Neuronal stem cell (in vitro differentiated cells): Measurements from ENCODE around the gene CTU2.
A peak's percentile ranks its signal among the peaks of the same experiment; 100 is the strongest.

Experiments
- DNase-seq: peaks from one replicate; pipeline ENCODE4 v3.0.0-alpha.2; 2013; ENCODE audit warnings: low spot score
- H2AFZ ChIP-seq: one replicate; pipeline ENCODE4 v1.6.1; 2013; ENCODE audit warnings: mild to moderate bottlenecking, low read length, inconsistent platforms
- H2AK5ac ChIP-seq: 2 replicates; pipeline ENCODE4 v1.6.1; 2013; ENCODE audit warnings: low read depth, mild to moderate bottlenecking, inconsistent platforms, low read length, moderate library complexity, mixed read lengths
- H2BK120ac ChIP-seq: 2 replicates; pipeline ENCODE4 v1.6.1; 2013; ENCODE audit warnings: low read depth, mild to moderate bottlenecking, inconsistent platforms, low read length, moderate library complexity, mixed read lengths
- H2BK12ac ChIP-seq: one replicate; pipeline ENCODE4 v1.6.1; 2013; ENCODE audit warnings: low read length, inconsistent platforms
- H2BK15ac ChIP-seq: 2 replicates; pipeline ENCODE4 v1.6.1; 2013; ENCODE audit warnings: mild to moderate bottlenecking, low read length, inconsistent platforms, mixed read lengths
- H2BK5ac ChIP-seq: one replicate; pipeline ENCODE4 v1.6.1; 2013; ENCODE audit warnings: inconsistent platforms, mild to moderate bottlenecking, low read length, moderate library complexity
- H3K14ac ChIP-seq: one replicate; pipeline ENCODE4 v1.6.1; 2013; ENCODE audit warnings: low read length, inconsistent platforms
- H3K18ac ChIP-seq: 2 replicates; pipeline ENCODE4 v1.6.1; 2013; ENCODE audit warnings: low read length, inconsistent platforms
- H3K23ac ChIP-seq: 2 replicates; pipeline ENCODE4 v1.6.1; 2013; ENCODE audit warnings: low read depth, mild to moderate bottlenecking, mixed read lengths, low read length, inconsistent platforms; ENCODE audit not compliant: poor library complexity
- H3K27ac ChIP-seq: replicated peaks from 3 replicates; pipeline ENCODE4 v1.5.1; 2013; ENCODE audit warnings: low read length, inconsistent platforms
- H3K27me3 ChIP-seq, 3 experiments: 2 replicates each; pipeline ENCODE4 v1.6.1; 2013; ENCODE audit warnings: low read length in 3 of 3, mild to moderate bottlenecking in 2 of 3, inconsistent platforms in 1 of 3, low read depth in 1 of 3, mixed read lengths in 1 of 3, moderate library complexity in 1 of 3; ENCODE audit not compliant: control insufficient read depth in 3 of 3, insufficient read depth in 3 of 3
- H3K36me3 ChIP-seq, 2 donors: replicated peaks in 1 of 2; 2 replicates each; pipeline ENCODE4 v1.6.1; 2013; ENCODE audit warnings: low read length in 2 of 2; ENCODE audit not compliant: control insufficient read depth in 2 of 2, insufficient read depth in 2 of 2
- H3K4ac ChIP-seq: 2 replicates; pipeline ENCODE4 v1.6.1; 2013; ENCODE audit warnings: inconsistent platforms, mild to moderate bottlenecking, low read length, moderate library complexity
- H3K4me1 ChIP-seq, 2 donors: 1 replicate in 1 of 2; 2 replicates in 1 of 2; pipeline ENCODE4 v1.6.1; 2013; ENCODE audit warnings: low read length in 2 of 2, low read depth in 1 of 2; ENCODE audit not compliant: control insufficient read depth in 2 of 2, insufficient read depth in 1 of 2
- H3K4me2 ChIP-seq: one replicate; pipeline ENCODE4 v1.6.1; 2013; ENCODE audit warnings: mild to moderate bottlenecking, low read length, inconsistent platforms; ENCODE audit not compliant: insufficient read depth, poor library complexity, severe bottlenecking
- H3K4me3 ChIP-seq, 2 donors: 2 replicates each; pipeline ENCODE4 v1.5.1; 2013; ENCODE audit warnings: low read length in 2 of 2, mild to moderate bottlenecking in 2 of 2, inconsistent platforms in 1 of 2, moderate library complexity in 1 of 2
- H3K79me1 ChIP-seq: one replicate; pipeline ENCODE4 v1.6.1; 2013; ENCODE audit warnings: low read depth, mild to moderate bottlenecking, inconsistent platforms, low read length, moderate library complexity
- H3K9ac ChIP-seq: one replicate; pipeline ENCODE4 v1.6.1; 2013; ENCODE audit warnings: mild to moderate bottlenecking, low read depth, low read length, inconsistent platforms; ENCODE audit not compliant: poor library complexity
- H3K9me3 ChIP-seq, 2 donors: replicated peaks in 1 of 2; 2 replicates each; pipeline versions ENCODE3 to v1.6.1; 2013; ENCODE audit warnings: low read length in 2 of 2, mild to moderate bottlenecking in 2 of 2, inconsistent platforms in 1 of 2, low read depth in 1 of 2, mixed read lengths in 1 of 2, moderate library complexity in 1 of 2; ENCODE audit not compliant: control insufficient read depth in 2 of 2, insufficient read depth in 1 of 2
- H4K8ac ChIP-seq: one replicate; pipeline ENCODE4 v1.6.1; 2013; ENCODE audit warnings: low read depth, mild to moderate bottlenecking, inconsistent platforms, low read length, moderate library complexity
- H4K91ac ChIP-seq: one replicate; pipeline ENCODE4 v1.6.1; 2013; ENCODE audit warnings: low read length, low read depth, mild to moderate bottlenecking, inconsistent platforms; ENCODE audit not compliant: poor library complexity
- WGBS, 2 donors: extraction: QIAGEN DNeasy Blood & Tissue Kit; methylation state at CpG; one replicate each; pipeline ENCODE4 v1.1.7; 2013; ENCODE audit warnings: missing lambda C conversion rate in 2 of 2, mixed read lengths in 1 of 2; ENCODE audit not compliant: insufficient read length in 2 of 2, insufficient replicate concordance in 1 of 2; ENCODE audit errors: extremely low coverage in 2 of 2; 5-methylcytosine and 5-hydroxymethylcytosine counted together

CTU2 gene

DNA sequence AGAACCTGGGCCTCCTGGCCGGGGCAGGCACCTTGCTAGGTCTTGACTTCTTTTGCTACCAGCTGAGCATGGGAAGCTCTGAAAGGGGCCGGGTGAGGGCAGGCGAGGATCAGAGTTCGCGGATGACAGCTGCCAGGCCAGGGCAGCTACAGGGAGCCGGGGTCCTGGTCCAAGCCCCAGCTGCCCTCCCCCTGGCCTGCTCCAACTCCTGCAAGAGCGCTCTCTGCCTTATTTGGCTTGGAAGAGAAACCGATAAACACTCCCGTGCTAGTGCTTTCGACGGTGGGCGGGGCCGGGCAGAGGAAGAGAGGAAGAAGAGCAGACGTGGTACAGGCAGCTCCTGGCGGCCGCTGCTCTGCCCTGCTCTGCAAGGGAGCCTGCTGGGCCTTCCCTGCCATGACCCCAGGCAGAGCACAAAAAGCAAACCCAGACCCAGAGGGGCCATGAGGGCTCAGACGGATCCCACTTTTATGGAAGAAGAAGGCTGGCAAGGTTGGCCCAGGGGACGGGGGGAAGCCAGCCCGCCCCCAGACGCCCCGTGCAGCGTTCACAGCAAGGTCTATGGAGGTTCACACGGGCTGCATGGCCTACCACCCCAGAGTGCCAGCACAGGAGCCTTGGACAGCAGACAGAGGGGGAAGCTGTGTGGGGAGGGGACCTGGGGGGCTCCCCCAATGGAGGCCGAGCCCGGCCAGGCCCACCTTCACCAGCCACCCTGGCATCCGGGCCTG lies 53.1 kb downstream of the CTU2 start:
- H3K9ac ChIP-seq, result peak overlapping the region; percentile 50
- no peak overlapping the region for H4K91ac ChIP-seq
- H3K9me3 ChIP-seq, result no peaks in the 10 kb centered on the region
- peaks cover 17 to 27% of the 10 kb centered on the region in 2 donors for H3K4me1 ChIP-seq
- no peaks in the 10 kb centered on the region for H3K27me3 ChIP-seq
- peak overlapping the region; percentile 35 for H3K18ac ChIP-seq
- no peaks in the 10 kb centered on the region for H3K79me1 ChIP-seq
- peak overlapping the region; percentile 50 for H3K14ac ChIP-seq
- H3K36me3 ChIP-seq, result no peaks in the 10 kb centered on the region
- no peak overlapping the region for H3K27ac ChIP-seq
- peak overlapping the region; percentile 42 for H2BK120ac ChIP-seq
- H2AK5ac ChIP-seq, result peak overlapping the region; percentile 89
- peak overlapping the region; percentile 31 for H3K4ac ChIP-seq
- peak overlapping the region; percentile 78 for H2BK5ac ChIP-seq
- peak overlapping the region; percentile 79 for H2BK15ac ChIP-seq
- WGBS, 2 donors, result no CpG with 5 or more reads among the region's 26 CpGs
- H2BK12ac ChIP-seq, result peak overlapping the region; percentile 19
- no peak overlapping the region for H3K4me3 ChIP-seq
- peak overlapping the region; percentile 59 for H2AFZ ChIP-seq
- H3K23ac ChIP-seq, result peak overlapping the region; percentile 77
- no peak overlapping the region for H3K4me2 ChIP-seq
- DNase-seq, result no peak
- H4K8ac ChIP-seq, result no peak overlapping the region

DNA sequence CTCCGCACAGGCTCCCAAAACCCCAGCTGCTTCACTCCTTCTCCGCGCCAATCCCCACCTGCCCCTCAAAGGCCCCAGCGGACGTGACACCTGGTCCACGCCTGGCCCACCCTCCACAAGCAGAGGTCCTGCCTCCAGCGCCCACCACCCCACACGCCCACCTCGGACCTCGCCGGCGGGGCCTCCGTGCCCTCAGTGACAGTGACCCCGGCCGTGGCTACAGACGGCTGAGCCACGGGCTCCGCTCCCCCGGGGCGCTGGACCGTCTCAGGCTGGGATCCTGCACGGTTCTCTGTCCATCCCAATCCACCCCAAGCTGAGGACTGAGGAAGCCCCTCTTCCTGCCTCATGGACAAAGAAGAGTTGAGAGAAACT lies 53.7 kb downstream of the CTU2 start:
- no peak overlapping the region for H3K4me2 ChIP-seq
- peak overlapping the region; percentile 31 for H3K4ac ChIP-seq
- H3K18ac ChIP-seq, result peak overlapping the region; percentile 35
- no peak for DNase-seq
- H3K36me3 ChIP-seq, result no peaks in the 10 kb centered on the region
- no peak overlapping the region for H4K8ac ChIP-seq
- WGBS, 2 donors, result no CpG with 5 or more reads among the region's 22 CpGs
- H2BK5ac ChIP-seq, result peak overlapping the region; percentile 78
- H3K9ac ChIP-seq, result no peak overlapping the region
- no peaks in the 10 kb centered on the region for H3K9me3 ChIP-seq
- H4K91ac ChIP-seq, result no peak overlapping the region
- H3K4me3 ChIP-seq, result no peak overlapping the region
- peak overlapping the region; percentile 69 for H2BK12ac ChIP-seq
- H2AFZ ChIP-seq, result no peak overlapping the region
- peak overlapping the region; percentile 50 for H3K14ac ChIP-seq
- H2BK120ac ChIP-seq, result peak overlapping the region; percentile 42
- peak overlapping the region; percentile 77 for H3K23ac ChIP-seq
- H3K27me3 ChIP-seq, result no peaks in the 10 kb centered on the region
- H2BK15ac ChIP-seq, result peak overlapping the region; percentile 79
- H2AK5ac ChIP-seq, result peak overlapping the region; percentile 89
- no peaks in the 10 kb centered on the region for H3K79me1 ChIP-seq
- peaks cover 15 to 30% of the 10 kb centered on the region in 2 donors for H3K4me1 ChIP-seq
- H3K27ac ChIP-seq, result no peak overlapping the region

DNA sequence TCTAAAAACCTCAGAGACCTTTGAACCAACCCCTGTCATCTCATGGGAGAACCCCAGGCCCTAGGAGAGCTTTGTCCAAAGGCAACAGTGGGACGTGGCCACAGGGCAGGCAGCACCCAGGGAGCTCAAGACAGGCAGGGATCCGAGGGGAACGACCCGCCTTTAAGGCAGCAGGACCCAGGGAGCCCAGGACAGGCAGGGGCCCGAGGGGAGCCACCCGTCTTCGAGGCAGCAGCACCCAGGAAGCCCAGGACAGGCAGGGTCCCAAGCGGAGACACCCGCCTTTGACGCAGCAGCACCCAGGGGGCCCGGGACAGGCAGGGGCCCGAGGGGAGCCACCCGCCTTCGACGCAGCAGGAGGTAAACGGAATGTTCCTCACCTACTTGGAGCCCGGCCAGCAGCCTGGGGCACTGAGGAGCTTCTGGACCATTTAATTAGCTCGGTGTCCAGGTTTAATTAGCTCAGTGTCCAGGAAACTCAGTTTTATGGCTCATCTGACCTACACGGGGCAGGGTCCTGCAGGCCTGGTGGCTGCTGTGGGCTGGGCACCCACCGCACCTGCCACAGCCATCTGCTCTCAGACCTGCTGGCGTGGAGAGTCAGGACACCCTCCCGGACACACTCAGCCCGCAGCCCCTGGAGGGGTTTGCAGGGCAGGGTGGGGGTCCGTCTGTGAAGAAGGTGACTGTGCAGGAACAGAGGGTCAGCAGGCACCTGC lies 54.3 kb downstream of the CTU2 start:
- Histone ChIP-seq H2AFZ (no peak overlapping the region), H3K9me3 (no peaks in the 10 kb centered on the region), H3K14ac (no peak overlapping the region), H3K27me3 (no peaks in the 10 kb centered on the region), H4K8ac (no peak overlapping the region), H3K4me3 (no peak overlapping the region), H3K27ac (no peak overlapping the region), H3K23ac (peak overlapping the region; percentile 58), H3K36me3 (no peaks in the 10 kb centered on the region), H4K91ac (no peak overlapping the region), H2BK12ac (peak overlapping the region; percentile 46), H2BK120ac (peak overlapping the region; percentile 87), H2AK5ac (peak overlapping the region; percentile 89), H3K18ac (peak overlapping the region; percentile 77), H3K9ac (peak overlapping the region; percentile 44), H3K4me1 (peaks cover 11 to 34% of the 10 kb centered on the region in 2 donors), H2BK15ac (peak overlapping the region; percentile 98), H3K4me2 (no peak overlapping the region), H3K4ac (peak overlapping the region; percentile 84), H2BK5ac (peak overlapping the region; percentile 78), H3K79me1 (no peaks in the 10 kb centered on the region)
- DNase-seq, result no peak
- WGBS, 2 donors, result no CpG with 5 or more reads among the region's 24 CpGs

DNA sequence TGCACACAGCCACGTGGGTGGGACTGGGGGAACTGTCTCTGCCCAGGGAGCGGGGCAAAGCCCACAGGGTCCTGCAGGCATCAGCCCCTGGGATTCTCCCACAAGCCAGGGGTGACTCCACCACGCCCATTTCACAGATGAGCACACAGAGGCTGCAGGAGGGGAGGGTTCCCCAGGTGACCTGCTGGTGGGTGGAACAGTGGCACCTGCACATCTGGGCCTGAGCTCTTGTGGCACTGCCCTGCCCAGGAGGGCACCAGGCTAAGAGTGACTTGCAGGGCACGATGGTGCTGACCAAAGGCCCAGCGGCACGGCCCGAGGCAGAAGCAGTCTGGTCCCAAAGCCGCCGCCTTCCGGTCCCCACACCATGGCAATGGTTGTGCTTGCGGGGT lies 54.8 kb downstream of the CTU2 start:
- no CpG with 5 or more reads among the region's 11 CpGs for WGBS, 2 donors

More for the DNA sequence above, 54.8 kb downstream of the CTU2 start:
- Histone ChIP-seq H2AK5ac (peak overlapping the region; percentile 85), H2BK15ac (peak overlapping the region; percentile 98), H2BK12ac (no peak overlapping the region), H3K36me3 (no peaks in the 10 kb centered on the region), H3K4me3 (no peak overlapping the region), H3K9me3 (no peaks in the 10 kb centered on the region), H3K14ac (no peak overlapping the region), H3K4me1 (peaks cover 11 to 34% of the 10 kb centered on the region in 2 donors), H3K23ac (peak overlapping the region; percentile 58), H3K18ac (peak overlapping the region; percentile 77), H3K27ac (no peak overlapping the region), H3K79me1 (no peaks in the 10 kb centered on the region), H4K91ac (no peak overlapping the region), H3K9ac (peak overlapping the region; percentile 34), H4K8ac (no peak overlapping the region), H3K27me3 (no peaks in the 10 kb centered on the region), H3K4ac (peak overlapping the region; percentile 84), H2BK120ac (peak overlapping the region; percentile 87), H3K4me2 (no peak overlapping the region), H2BK5ac (peak overlapping the region; percentile 78), H2AFZ (no peak overlapping the region)
- no peak for DNase-seq
